K562 (cell line): Measurements from ENCODE around the gene MYO3B. TPM values are rescaled to one million over a fixed set of nuclear protein-coding genes. Genes with fewer than 3 reads are reported as not detected.

Source experiments
- ATAC-seq: fragments of 200-7000 bp; cut with Tn5 transposase; 3 replicates; pipeline ENCODE4 v1.9.1; 2020; ENCODE audit warnings: moderate library complexity
- BruUV-seq: library from RNA; stranded (reverse); fragments of 400-500 nt; replicated peaks from 2 replicates; lab custom pipeline; 2021; lab: Mats Ljungman, UMichigan
- CTCF ChIA-PET: fragments of 300-600 bp; formaldehyde crosslinking; extraction: SDS; loops from one replicate; lab custom pipeline; 2021; ENCODE audit warnings: low intra/inter-chr PET ratio; lab: Yijun Ruan, JAX
- POLR2A ChIA-PET: fragments of 300-600, 350-650 bp; sonication (Branson Sonifier 250); formaldehyde crosslinking; extraction: SDS; loops from one replicate; lab custom pipeline; 2021; ENCODE audit warnings: antibody characterized with exemption, inconsistent platforms; lab: Yijun Ruan, JAX
- DNase-seq, 4 experiments: peaks; one replicate each; pipeline versions ENCODE4 v3.0.0 to v3.0.0-alpha.2; 2011 to 2018; ENCODE audit warnings: low spot score in 3 of 4, mixed read lengths in 3 of 4; ENCODE audit errors: extremely low read depth in 1 of 4
- FAIRE-seq: peaks from 2 replicates; lab custom pipeline; 2011; peaks lifted over from hg19 to GRCh38; lab: Jason Lieb, UNC
- H2AFZ ChIP-seq: 2 replicates; pipeline ENCODE4 v1.6.0; 2011; ENCODE audit warnings: low read depth, low read length, control low read depth, inconsistent platforms
- H3K27ac ChIP-seq: fragments of 200-600 bp; 3 replicates; pipeline ENCODE4 v1.8.0; 2011; ENCODE audit warnings: low read depth, mild to moderate bottlenecking, control low read depth, inconsistent platforms, low read length, moderate library complexity, mixed read lengths; ENCODE audit errors: extremely low read depth
- H3K27me3 ChIP-seq, 2 experiments: fragments of 300-600 bp in 1 of 2; 2 replicates in 1 of 2; 3 replicates in 1 of 2; pipeline versions ENCODE4 v1.6.0 to v1.8.0; 2011; ENCODE audit warnings: inconsistent platforms in 2 of 2, low read length in 2 of 2, mild to moderate bottlenecking in 1 of 2, mixed read lengths in 1 of 2, moderate library complexity in 1 of 2; ENCODE audit not compliant: control insufficient read depth in 2 of 2, insufficient read depth in 2 of 2
- H3K36me3 ChIP-seq: fragments of 300-600 bp; 3 replicates; pipeline ENCODE4 v1.8.0; 2011; ENCODE audit warnings: mild to moderate bottlenecking, low read length, inconsistent platforms; ENCODE audit not compliant: control insufficient read depth, insufficient read depth
- H3K4me1 ChIP-seq, 2 experiments: fragments of 200-600 bp in 1 of 2; replicated peaks in 1 of 2; 2 replicates in 1 of 2; 3 replicates in 1 of 2; pipeline versions ENCODE4 v1.5.1 to v1.8.0; 2011; ENCODE audit warnings: inconsistent platforms in 2 of 2, low read length in 2 of 2, mild to moderate bottlenecking in 1 of 2, mixed read lengths in 1 of 2, moderate library complexity in 1 of 2; ENCODE audit not compliant: control insufficient read depth in 2 of 2, insufficient read depth in 2 of 2
- H3K4me2 ChIP-seq: 2 replicates; pipeline ENCODE4 v1.6.1; 2011; ENCODE audit warnings: low read length, control low read depth, inconsistent platforms, mixed read lengths; ENCODE audit not compliant: insufficient read depth
- H3K4me3 ChIP-seq: fragments of 200-600 bp; sonication (generic), shearing (Covaris generic); 2 replicates; pipeline ENCODE4 v1.5.1; 2016; ENCODE audit warnings: control low read depth, inconsistent platforms
- H3K79me2 ChIP-seq: fragments of 200-600 bp; 3 replicates; pipeline ENCODE4 v1.8.0; 2011; ENCODE audit warnings: low read length, inconsistent platforms; ENCODE audit not compliant: control insufficient read depth, insufficient read depth
- H3K9ac ChIP-seq, 2 experiments: 2 replicates each; pipeline versions ENCODE4 v1.6.0 to v1.6.1; 2011; ENCODE audit warnings: low read depth in 2 of 2, low read length in 2 of 2, control low read depth in 1 of 2, inconsistent platforms in 1 of 2, mild to moderate bottlenecking in 1 of 2, mixed read lengths in 1 of 2; ENCODE audit not compliant: insufficient read depth in 1 of 2
- H3K9me1 ChIP-seq: one replicate; pipeline ENCODE4 v1.6.0; 2011; ENCODE audit warnings: inconsistent platforms, mild to moderate bottlenecking, low read length, moderate library complexity; ENCODE audit not compliant: control insufficient read depth, insufficient read depth
- H3K9me3 ChIP-seq: replicated peaks from 2 replicates; pipeline ENCODE4 v1.5.1; 2011; ENCODE audit warnings: low read depth, low read length, inconsistent platforms; ENCODE audit not compliant: control insufficient read depth, insufficient read depth
- H4K20me1 ChIP-seq: replicated peaks from 2 replicates; pipeline ENCODE4 v1.6.1; 2011; ENCODE audit warnings: low read length, inconsistent platforms, mixed read lengths; ENCODE audit not compliant: control insufficient read depth, insufficient read depth
- CHD1 ChIP-seq: fragments of 200-600 bp; sonication (generic); IDR thresholded peaks from one replicate; pipeline ENCODE4 v1.6.1; 2012; ENCODE audit warnings: mild to moderate bottlenecking, moderate library complexity, low read length, inconsistent platforms
- E2F6 ChIP-seq, 2 experiments: IDR thresholded peaks; 2 replicates each; pipeline ENCODE4 v1.6.1; 2011; ENCODE audit warnings: borderline replicate concordance in 1 of 2, control low read depth in 1 of 2, low read depth in 1 of 2, low read length in 1 of 2, mild to moderate bottlenecking in 1 of 2, mixed read lengths in 1 of 2, moderate library complexity in 1 of 2; ENCODE audit not compliant: insufficient read depth in 1 of 2, insufficient read length in 1 of 2, poor library complexity in 1 of 2, severe bottlenecking in 1 of 2; ENCODE audit errors: extremely low read depth in 1 of 2
- E2F8 ChIP-seq: fragments of 450-650 bp; IDR thresholded peaks from 2 replicates; pipeline ENCODE4 v1.7.1; 2018; ENCODE audit warnings: mild to moderate bottlenecking, low read depth; ENCODE audit not compliant: partially characterized antibody
- ETV6 ChIP-seq, 3 experiments: fragments of 150-350 bp in 1 of 3; sonication (generic) in 1 of 3; formaldehyde crosslinking in 1 of 3; IDR thresholded peaks; 2 replicates each; pipeline versions ENCODE4 v1.6.1 to v1.8.0; 2014 to 2022; ENCODE audit warnings: borderline replicate concordance in 2 of 3, low read depth in 2 of 3, antibody characterized with exemption in 1 of 3, low read length in 1 of 3, mild to moderate bottlenecking in 1 of 3, missing genetic modification reagents in 1 of 3
- GABPB2 ChIP-seq: fragments of 250-450 bp; sonication (Bioruptor Pico); conservative IDR thresholded peaks from 2 replicates; pipeline ENCODE4 v1.5.1; 2021; ENCODE audit warnings: mild to moderate bottlenecking
- KHSRP ChIP-seq: fragments of 450-650 bp; IDR thresholded peaks from 2 replicates; pipeline ENCODE4 v1.6.1; 2017
- KLF10 ChIP-seq: fragments of 250-450 bp; sonication (Bioruptor Pico); IDR thresholded peaks from 2 replicates; pipeline ENCODE4 v1.6.1; 2021; ENCODE audit warnings: matching md5 sums
- MEF2D ChIP-seq: conservative IDR thresholded peaks from 2 replicates; pipeline ENCODE4 v1.6.1; 2016; ENCODE audit warnings: low read depth, missing genetic modification characterization, missing compliant biosample characterization
- MXI1 ChIP-seq: IDR thresholded peaks from 2 replicates; pipeline ENCODE4 v1.6.1; 2011; ENCODE audit warnings: low read depth, mild to moderate bottlenecking, improper control_type of control experiment, low read length
- PYGO2 ChIP-seq: fragments of 450-650 bp; IDR thresholded peaks from 2 replicates; pipeline ENCODE4 v1.6.1; 2016; ENCODE audit warnings: mild to moderate bottlenecking, missing genetic modification characterization, moderate library complexity, missing compliant biosample characterization
- SLC30A9 ChIP-seq: fragments of 250-450 bp; sonication (Bioruptor Pico); IDR thresholded peaks from 2 replicates; pipeline ENCODE4 v1.8.0; 2022; ENCODE audit warnings: mild to moderate bottlenecking, moderate library complexity
- ZBTB33 ChIP-seq: sonication (generic); formaldehyde crosslinking; IDR thresholded peaks from 2 replicates; pipeline ENCODE4 v1.8.1; 2023; ENCODE audit warnings: mild to moderate bottlenecking, missing genetic modification reagents
- ZNF239 ChIP-seq: fragments of 250-450 bp; sonication (Bioruptor Pico); IDR thresholded peaks from 2 replicates; pipeline ENCODE4 v1.4.0; 2020; ENCODE audit warnings: mild to moderate bottlenecking
- ZNF444 ChIP-seq: fragments of 250-450 bp; sonication (Bioruptor Pico); IDR thresholded peaks from 2 replicates; pipeline ENCODE4 v1.4.0; 2020; ENCODE audit warnings: mild to moderate bottlenecking, moderate library complexity
- ZNF766 ChIP-seq: fragments of 200-800 bp; sonication (Bioruptor generic); conservative IDR thresholded peaks from 2 replicates; pipeline ENCODE4 v1.6.1; 2016; ENCODE audit warnings: missing genetic modification characterization, missing compliant biosample characterization
- ZNF79 ChIP-seq: fragments of 250-450 bp; sonication (Bioruptor Pico); IDR thresholded peaks from 2 replicates; pipeline ENCODE4 v1.4.0; 2020; ENCODE audit warnings: low read depth, mild to moderate bottlenecking, moderate library complexity
- WGBS: fragments of 100-300 bp; shearing (Covaris generic); methylation state at CpG from one replicate; pipeline ENCODE4 v1.1.6; 2016; ENCODE audit warnings: low coverage, mixed read lengths; ENCODE audit not compliant: insufficient coverage; ENCODE audit errors: missing lambda C conversion rate; 5-methylcytosine and 5-hydroxymethylcytosine counted together
- in situ Hi-C: fragments of 300-500 bp; cut with MboI; formaldehyde crosslinking; loops from 4 replicates; pipeline ENCODE4 v1.15.0; 2018; ENCODE audit warnings: inconsistent platforms, mixed read lengths
- intact Hi-C: fragments of 100-400 bp; cut with micrococcal nuclease; formaldehyde crosslinking; loops from 2 replicates; pipeline ENCODE4 v1.14.2; 2022
- polyA plus RNA-seq, 8 experiments: library from polyadenylated mRNA; depleted of rRNA in 4 of 8; stranded (reverse) in 5 of 8; unstranded in 3 of 8; fragments of >200 nt; fragmentation: Nextera tagmentation in 2 of 8; fragmentation: Illumina TruSeq in 1 of 8; extraction: Ambion mirVana in 2 of 8; extraction: Trizol in 1 of 8; gene quantifications; 2 replicates each; pipeline versions ENCODE4 v1.2.1 to v1.2.3, GENCODE V29; 2011 to 2014; ENCODE audit warnings: inconsistent platforms in 1 of 8, missing spikeins in 1 of 8
- total RNA-seq, 7 experiments: library from RNA; depleted of rRNA in 6 of 7; stranded (reverse); fragments of >200 nt in 6 of 7; fragmentation: Illumina TruSeq in 2 of 7; extraction: Trizol in 2 of 7; gene quantifications; 2 replicates each; pipeline versions ENCODE4 v1.2.1 to v1.2.3, GENCODE V29; 2011 to 2021; ENCODE audit warnings: low replicate concordance in 1 of 7

The MYO3B gene
- total and polyA plus RNA-seq, 9 of the 15 experiments (the other 6 are each of a cell fraction or from before 2014, with no cell fraction given) = 2.7 to 6.5 (median 3.6) TPM

- Histone ChIP-seq H3K79me2 (no peaks in the 10 kb centered on the region), H3K9me3 (no peaks in the 10 kb centered on the region), H3K27me3 (peaks cover 0 to 5% of the 10 kb centered on the region in 2 experiments; a peak in 1 of 5 replicates), H3K9ac (no peak overlapping the region), H3K4me2 (no peak overlapping the region), H3K9me1 (no peaks in the 10 kb centered on the region), H4K20me1 (no peaks in the 10 kb centered on the region), H3K27ac (no peak overlapping the region), H3K4me3 (no peak overlapping the region), H3K36me3 (no peaks in the 10 kb centered on the region), H3K4me1 (no peaks in the 10 kb centered on the region), H2AFZ (no peak overlapping the region)
- intact Hi-C loops = no loop called here
- in situ Hi-C loops = no loop called here
- DNase-seq (no peak), ATAC-seq (no peak), FAIRE-seq (no peak)
- BruUV-seq = no TSS peak
- ChIA-PET POLR2A (interaction anchor here (2.3 kb wide), 1 partner anchor 13 kb away, joined by 6 read pairs; no protein-coding TSS in a partner anchor), CTCF (no interaction called here)
- WGBS = 35% methylated on average over 3 of the region's 3 CpGs
- TF ChIP-seq ETV6 (IDR thresholded peaks at IDR 0.05; ENCODE audit: borderline replicate concordance in 1 of 2, low read depth in 2 of 2, low read length in 1 of 2) (no peak), ETV6 (CRISPR knock-in tag; IDR thresholded peaks at IDR 0.05; ENCODE audit: borderline replicate concordance) (no peak), ZNF444 (CRISPR knock-in tag) (no peak), E2F6 (IDR thresholded peaks at IDR 0.05; ENCODE audit: borderline replicate concordance in 1 of 2, extremely low read depth in 1 of 2, insufficient read depth in 1 of 2, insufficient read length in 1 of 2, low read depth in 1 of 2, low read length in 1 of 2, poor library complexity in 1 of 2, severe bottlenecking in 1 of 2) (no peak), ZNF79 (CRISPR knock-in tag) (no peak), ZNF239 (CRISPR knock-in tag) (no peak), ZNF766 (CRISPR knock-in tag) (no peak), CHD1 (no peak), GABPB2 (CRISPR knock-in tag) (no peak), PYGO2 (tag) (no peak), ZBTB33 (CRISPR knock-in tag) (no peak), KLF10 (CRISPR knock-in tag) (no peak), E2F8 (no peak), MEF2D (tag) (no peak), MXI1 (no peak), KHSRP (no peak), SLC30A9 (CRISPR knock-in tag) (no peak)
These were observed 307.5 kb downstream of the MYO3B start for GRCh38 chr2:170485254-170486026.
